Activated CD4-positive, alpha-beta T cell treated with anti-CD3 and anti-CD28 coated beads, Interleukin-2, amount 10 ng/mL, durations not matched to agents 7 days and 5 days (primary cell): Measurements from ENCODE around the gene LAMC2. TPM values are rescaled to one million over a fixed set of nuclear protein-coding genes. Genes with fewer than 3 reads are reported as not detected.

ENCODE experiments used
- CTCF ChIA-PET: fragments of 350-600 bp; sonication (Branson Sonifier 250); formaldehyde crosslinking; loops from one replicate; lab custom pipeline; 2021; ENCODE audit warnings: antibody characterized with exemption; lab: Charles Lee
- POLR2A ChIA-PET: fragments of 350-600 bp; sonication (Branson Sonifier 250); formaldehyde crosslinking; loops from one replicate; lab custom pipeline; 2021; ENCODE audit warnings: antibody characterized with exemption; lab: Charles Lee
- DNase-seq: peaks from one replicate; pipeline ENCODE4 v3.0.0-alpha.2; 2020
- H3K27ac Mint-ChIP-seq: one replicate; pipeline ENCODE4 v1.8.0; 2021; ENCODE audit warnings: mild to moderate bottlenecking, moderate library complexity, mixed read lengths
- H3K27me3 Mint-ChIP-seq: one replicate; pipeline ENCODE4 v1.8.0; 2021; ENCODE audit warnings: mixed read lengths
- H3K36me3 Mint-ChIP-seq: one replicate; pipeline ENCODE4 v1.8.0; 2021; ENCODE audit warnings: low read depth, mixed read lengths
- H3K4me1 Mint-ChIP-seq: one replicate; pipeline ENCODE4 v1.8.0; 2021; ENCODE audit warnings: mixed read lengths
- H3K4me3 Mint-ChIP-seq: one replicate; pipeline ENCODE4 v1.8.0; 2021; ENCODE audit warnings: mild to moderate bottlenecking, moderate library complexity, mixed read lengths
- H3K9me3 Mint-ChIP-seq: one replicate; pipeline ENCODE4 v1.8.0; 2021; ENCODE audit warnings: mixed read lengths
- total RNA-seq, 2 experiments: library from RNA; stranded (reverse); gene quantifications; one replicate each; pipeline ENCODE4 v1.2.3, GENCODE V29; 2021

Gene LAMC2
- total RNA-seq, 2 experiments from 2014 or later, result 0.04 to 0.05 TPM

- Mint-ChIP-seq H3K27me3 (peaks cover 11% of the 10 kb centered on the region), H3K4me3 (no peak overlapping the region), H3K36me3 (no peaks in the 10 kb centered on the region), H3K9me3 (no peaks in the 10 kb centered on the region), H3K27ac (no peak overlapping the region), H3K4me1 (no peaks in the 10 kb centered on the region)
- no peak for DNase-seq
- POLR2A ChIA-PET, result no interaction called here
- CTCF ChIA-PET, result interaction anchor here (0.6 kb wide), 1 partner anchor 43 kb away, joined by 4 read pairs; no protein-coding TSS in a partner anchor
Measured at GRCh38 chr1:183246436-183246835, 60.4 kb downstream of the LAMC2 start.

GRCh38 chr1:183247066-183247465 lies 61.0 kb downstream of the LAMC2 start:
- no peak for DNase-seq
- CTCF ChIA-PET, result interaction anchor here (1.2 to 2.1 kb wide), 2 partner anchors 10 to 14 kb away, joined by 3 to 4 read pairs; no protein-coding TSS in a partner anchor
- H3K4me1 Mint-ChIP-seq, result no peaks in the 10 kb centered on the region

GRCh38 chr1:183247484-183247883 lies 61.4 kb downstream of the LAMC2 start:
- Mint-ChIP-seq H3K9me3 (no peaks in the 10 kb centered on the region), H3K36me3 (no peaks in the 10 kb centered on the region), H3K4me1 (no peaks in the 10 kb centered on the region), H3K27me3 (peaks cover 8% of the 10 kb centered on the region), H3K4me3 (no peak overlapping the region), H3K27ac (no peak overlapping the region)
- ChIA-PET CTCF (interaction anchor here (1.2 to 2.1 kb wide), 2 partner anchors 10 to 13 kb away, joined by 3 to 4 read pairs; no protein-coding TSS in a partner anchor), POLR2A (no interaction called here)
- DNase-seq, result no peak

More at GRCh38 chr1:183247066-183247465, 61.0 kb downstream of the LAMC2 start:
- Mint-ChIP-seq H3K36me3 (no peaks in the 10 kb centered on the region), H3K27me3 (peaks cover 9% of the 10 kb centered on the region), H3K27ac (no peak overlapping the region), H3K9me3 (no peaks in the 10 kb centered on the region), H3K4me3 (no peak overlapping the region)
- POLR2A ChIA-PET, result no interaction called here

- peaks cover 7% of the 10 kb centered on the region for H3K27me3 Mint-ChIP-seq
- CTCF ChIA-PET, result interaction anchor here (1.2 to 2.1 kb wide), 2 partner anchors 11 to 13 kb away, joined by 3 to 4 read pairs; no protein-coding TSS in a partner anchor
- no peak overlapping the region for H3K4me3 Mint-ChIP-seq
- no peak overlapping the region for H3K27ac Mint-ChIP-seq
- H3K9me3 Mint-ChIP-seq, result no peaks in the 10 kb centered on the region
- H3K4me1 Mint-ChIP-seq, result no peaks in the 10 kb centered on the region
- POLR2A ChIA-PET, result no interaction called here
- H3K36me3 Mint-ChIP-seq, result no peaks in the 10 kb centered on the region
- no peak for DNase-seq
Measured at GRCh38 chr1:183247931-183248330, 61.9 kb downstream of the LAMC2 start.

- no peaks in the 10 kb centered on the region for H3K9me3 Mint-ChIP-seq
- no peaks in the 10 kb centered on the region for H3K4me1 Mint-ChIP-seq
- H3K36me3 Mint-ChIP-seq, result no peaks in the 10 kb centered on the region
- ChIA-PET POLR2A (no interaction called here), CTCF (interaction anchor here (0.6 to 2.1 kb wide), 2 partner anchors 11 to 15 kb away, joined by 4 read pairs; no protein-coding TSS in a partner anchor)
- no peak overlapping the region for H3K4me3 Mint-ChIP-seq
- H3K27ac Mint-ChIP-seq, result no peak overlapping the region
- DNase-seq, result no peak
- peaks cover 10% of the 10 kb centered on the region for H3K27me3 Mint-ChIP-seq
Measured at GRCh38 chr1:183248989-183249691, 63.1 kb downstream of the LAMC2 start.

- Mint-ChIP-seq H3K9me3 (no peaks in the 10 kb centered on the region), H3K27me3 (peaks cover 8% of the 10 kb centered on the region), H3K4me3 (no peak overlapping the region), H3K27ac (no peak overlapping the region), H3K36me3 (no peaks in the 10 kb centered on the region), H3K4me1 (no peaks in the 10 kb centered on the region)
- ChIA-PET CTCF (no interaction called here), POLR2A (no interaction called here)
- no peak for DNase-seq
Measured at GRCh38 chr1:183249941-183250452, 63.9 kb downstream of the LAMC2 start.

- no peaks in the 10 kb centered on the region for H3K9me3 Mint-ChIP-seq
- CTCF ChIA-PET, result no interaction called here
- H3K27me3 Mint-ChIP-seq, result peaks cover 8% of the 10 kb centered on the region
- no peak for DNase-seq
- no peak overlapping the region for H3K27ac Mint-ChIP-seq
- no peaks in the 10 kb centered on the region for H3K36me3 Mint-ChIP-seq
- POLR2A ChIA-PET, result no interaction called here
- no peaks in the 10 kb centered on the region for H3K4me1 Mint-ChIP-seq
- no peak overlapping the region for H3K4me3 Mint-ChIP-seq
Measured at GRCh38 chr1:183251101-183251958, 65.3 kb downstream of the LAMC2 start.

GRCh38 chr1:183251959-183252450 lies 65.9 kb downstream of the LAMC2 start:
- no peak overlapping the region for H3K4me3 Mint-ChIP-seq
- H3K9me3 Mint-ChIP-seq, result no peaks in the 10 kb centered on the region
- ChIA-PET POLR2A (no interaction called here), CTCF (no interaction called here)
- no peaks in the 10 kb centered on the region for H3K4me1 Mint-ChIP-seq
- no peak for DNase-seq
- no peaks in the 10 kb centered on the region for H3K36me3 Mint-ChIP-seq
- H3K27ac Mint-ChIP-seq, result no peak overlapping the region
- peaks cover 8% of the 10 kb centered on the region for H3K27me3 Mint-ChIP-seq

- H3K27me3 Mint-ChIP-seq, result peaks cover 8% of the 10 kb centered on the region
- H3K9me3 Mint-ChIP-seq, result no peaks in the 10 kb centered on the region
- H3K27ac Mint-ChIP-seq, result no peak overlapping the region
- POLR2A ChIA-PET, result no interaction called here
- H3K4me1 Mint-ChIP-seq, result no peaks in the 10 kb centered on the region
- no peaks in the 10 kb centered on the region for H3K36me3 Mint-ChIP-seq
- no peak overlapping the region for H3K4me3 Mint-ChIP-seq
- CTCF ChIA-PET, result no interaction called here
- no peak for DNase-seq
Measured at GRCh38 chr1:183255073-183255472, 69.0 kb downstream of the LAMC2 start.

- Mint-ChIP-seq H3K36me3 (no peaks in the 10 kb centered on the region), H3K9me3 (no peaks in the 10 kb centered on the region), H3K4me1 (no peaks in the 10 kb centered on the region), H3K27me3 (peaks cover 13% of the 10 kb centered on the region), H3K4me3 (no peak overlapping the region), H3K27ac (peak overlapping the region; percentile 19)
- CTCF ChIA-PET, result interaction anchor here (1.2 kb wide), 1 partner anchor 12 kb away, joined by 4 read pairs; no protein-coding TSS in a partner anchor
- POLR2A ChIA-PET, result interaction anchor here (0.7 kb wide), 1 partner anchor 306 kb away, joined by 3 read pairs; no protein-coding TSS in a partner anchor
- DNase-seq, result no peak
Measured at GRCh38 chr1:183259924-183260323, 73.9 kb downstream of the LAMC2 start.

GRCh38 chr1:183262628-183263200 lies 76.7 kb downstream of the LAMC2 start:
- H3K9me3 Mint-ChIP-seq, result no peaks in the 10 kb centered on the region
- POLR2A ChIA-PET, result no interaction called here
- peaks cover 24% of the 10 kb centered on the region for H3K27me3 Mint-ChIP-seq
- H3K27ac Mint-ChIP-seq, result no peak overlapping the region
- H3K4me3 Mint-ChIP-seq, result no peak overlapping the region
- no peak for DNase-seq
- no peaks in the 10 kb centered on the region for H3K36me3 Mint-ChIP-seq
- H3K4me1 Mint-ChIP-seq, result no peaks in the 10 kb centered on the region
- CTCF ChIA-PET, result no interaction called here

GRCh38 chr1:183263886-183264602 lies 78.0 kb downstream of the LAMC2 start:
- no peaks in the 10 kb centered on the region for H3K4me1 Mint-ChIP-seq
- peaks cover 26% of the 10 kb centered on the region for H3K27me3 Mint-ChIP-seq
- CTCF ChIA-PET, result no interaction called here

More at GRCh38 chr1:183263886-183264602, 78.0 kb downstream of the LAMC2 start:
- Mint-ChIP-seq H3K4me3 (no peak overlapping the region), H3K36me3 (no peaks in the 10 kb centered on the region), H3K27ac (no peak overlapping the region), H3K9me3 (no peaks in the 10 kb centered on the region)
- POLR2A ChIA-PET, result no interaction called here
- DNase-seq, result no peak
